OCI-LY7 (cell line): ENCODE results near the gene NCBP1. TPM values are rescaled to one million over a fixed set of nuclear protein-coding genes. Genes with fewer than 3 reads are reported as not detected.

Experiments
- BruUV-seq: library from RNA; stranded (reverse); fragments of 400-500 nt; replicated peaks from 2 replicates; lab custom pipeline; 2021; lab: Mats Ljungman, UMichigan
- CTCF ChIA-PET: fragments of 300-600 bp; sonication (Branson Sonifier 250); formaldehyde crosslinking; loops from one replicate; lab custom pipeline; 2022; ENCODE audit warnings: antibody characterized with exemption; ENCODE audit not compliant: unreplicated experiment; lab: Charles Lee
- POLR2A ChIA-PET: fragments of 300-600 bp; sonication (Branson Sonifier 250); formaldehyde crosslinking; loops from one replicate; lab custom pipeline; 2022; ENCODE audit warnings: antibody characterized with exemption; lab: Charles Lee
- DNase-seq: peaks from one replicate; pipeline ENCODE4 v3.0.0-alpha.2; 2015; ENCODE audit warnings: low spot score
- H2AFZ ChIP-seq: fragments of 200-600 bp; sonication (generic), shearing (Covaris generic); 2 replicates; pipeline ENCODE4 v1.6.1; 2014; ENCODE audit warnings: mild to moderate bottlenecking, antibody characterized with exemption, low read length, moderate library complexity
- H3K27ac ChIP-seq: fragments of 200-600 bp; sonication (generic); 2 replicates; pipeline ENCODE4 v1.5.1; 2014; ENCODE audit warnings: mixed run types, low read depth, mild to moderate bottlenecking, moderate library complexity, low read length, inconsistent platforms; ENCODE audit not compliant: poor library complexity, severe bottlenecking
- H3K36me3 ChIP-seq: fragments of 200-600 bp; sonication (generic); 2 replicates; pipeline ENCODE4 v1.6.1; 2014; ENCODE audit warnings: mild to moderate bottlenecking, antibody characterized with exemption, low read length, moderate library complexity, mixed read lengths; ENCODE audit not compliant: insufficient read depth
- H3K4me1 ChIP-seq: fragments of 200-600 bp; sonication (generic); 2 replicates; pipeline ENCODE4 v1.5.1; 2014; ENCODE audit warnings: mild to moderate bottlenecking, low read length; ENCODE audit not compliant: insufficient read depth, poor library complexity, severe bottlenecking
- H3K4me2 ChIP-seq: fragments of 200-600 bp; sonication (generic); 2 replicates; pipeline ENCODE4 v1.6.1; 2014; ENCODE audit warnings: mild to moderate bottlenecking, low read length
- H3K4me3 ChIP-seq: fragments of 200-600 bp; sonication (generic); 2 replicates; pipeline ENCODE4 v1.5.1; 2014; ENCODE audit warnings: mild to moderate bottlenecking, low read depth, low read length; ENCODE audit not compliant: poor library complexity, severe bottlenecking
- H3K79me2 ChIP-seq: fragments of 200-600 bp; sonication (generic); 2 replicates; pipeline ENCODE4 v1.6.1; 2016; ENCODE audit warnings: low read depth, mild to moderate bottlenecking, low read length, moderate library complexity, mixed read lengths; ENCODE audit not compliant: insufficient read depth
- H3K9me2 ChIP-seq: fragments of 200-600 bp; sonication (generic); 2 replicates; pipeline ENCODE4 v1.6.1; 2016; ENCODE audit warnings: mild to moderate bottlenecking, low read length, mixed read lengths; ENCODE audit not compliant: insufficient read depth
- H3K9me3 ChIP-seq: fragments of 200-600 bp; sonication (generic); 2 replicates; pipeline ENCODE4 v1.6.1; 2014; ENCODE audit warnings: mild to moderate bottlenecking, mixed run types, low read length, mixed read lengths
- H4K20me1 ChIP-seq: fragments of 200-600 bp; sonication (generic); 2 replicates; pipeline ENCODE4 v1.6.1; 2014; ENCODE audit warnings: mild to moderate bottlenecking, antibody characterized with exemption, low read length, moderate library complexity, mixed read lengths; ENCODE audit not compliant: insufficient read depth
- EZH2phosphoT487 ChIP-seq: fragments of 200-600 bp; sonication (generic); IDR thresholded peaks from 2 replicates; pipeline ENCODE4 v1.6.1; 2018; ENCODE audit warnings: low read depth, borderline replicate concordance, mild to moderate bottlenecking, mixed run types, antibody characterized with exemption, low read length, moderate library complexity, mixed read lengths
- intact Hi-C: fragments of 100-400 bp; cut with micrococcal nuclease; formaldehyde crosslinking; loops from one replicate; pipeline ENCODE4 v1.10.0; 2022; ENCODE audit not compliant: unreplicated experiment
- total RNA-seq, 2 experiments: library from RNA; depleted of rRNA in 1 of 2; stranded (reverse); fragments of >200 nt in 1 of 2; shearing (Covaris generic) in 1 of 2; gene quantifications; 2 replicates each; pipeline ENCODE4 v1.2.3, GENCODE V29; 2014 to 2022
- TF ChIP-seq, protein P1 (sequence below): fragments of 200-600 bp; sonication (generic); conservative IDR thresholded peaks from 2 replicates; pipeline ENCODE4 v1.5.1; 2014; ENCODE audit warnings: mild to moderate bottlenecking, antibody characterized with exemption, low read length, moderate library complexity, mixed read lengths

Gene NCBP1
- total RNA-seq, 2 experiments from 2014 or later = 37.8 to 54.7 TPM

DNA sequence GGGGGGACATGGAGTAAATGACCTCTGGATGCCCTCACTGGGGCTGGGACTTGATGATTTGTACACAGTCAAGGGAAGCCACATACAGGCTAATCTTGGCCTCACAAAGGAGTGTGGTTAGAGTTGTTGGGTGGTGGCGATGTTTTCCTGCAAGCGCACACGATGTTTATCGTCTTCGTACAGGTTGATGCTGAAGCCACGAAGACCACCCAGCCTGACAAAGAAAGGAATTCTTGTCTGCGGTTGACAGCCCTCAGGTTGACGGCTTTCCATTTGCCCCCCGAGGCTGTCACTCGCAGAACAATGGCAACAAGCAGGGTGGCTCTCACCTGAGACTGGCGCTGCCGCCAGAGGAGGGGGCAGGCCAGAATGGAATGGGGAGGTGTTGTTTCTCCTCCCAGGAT lies 77.6 kb downstream of the NCBP1 start:
- no peaks in the 10 kb centered on the region for H3K79me2 ChIP-seq
- TF ChIP-seq, protein P1, sequence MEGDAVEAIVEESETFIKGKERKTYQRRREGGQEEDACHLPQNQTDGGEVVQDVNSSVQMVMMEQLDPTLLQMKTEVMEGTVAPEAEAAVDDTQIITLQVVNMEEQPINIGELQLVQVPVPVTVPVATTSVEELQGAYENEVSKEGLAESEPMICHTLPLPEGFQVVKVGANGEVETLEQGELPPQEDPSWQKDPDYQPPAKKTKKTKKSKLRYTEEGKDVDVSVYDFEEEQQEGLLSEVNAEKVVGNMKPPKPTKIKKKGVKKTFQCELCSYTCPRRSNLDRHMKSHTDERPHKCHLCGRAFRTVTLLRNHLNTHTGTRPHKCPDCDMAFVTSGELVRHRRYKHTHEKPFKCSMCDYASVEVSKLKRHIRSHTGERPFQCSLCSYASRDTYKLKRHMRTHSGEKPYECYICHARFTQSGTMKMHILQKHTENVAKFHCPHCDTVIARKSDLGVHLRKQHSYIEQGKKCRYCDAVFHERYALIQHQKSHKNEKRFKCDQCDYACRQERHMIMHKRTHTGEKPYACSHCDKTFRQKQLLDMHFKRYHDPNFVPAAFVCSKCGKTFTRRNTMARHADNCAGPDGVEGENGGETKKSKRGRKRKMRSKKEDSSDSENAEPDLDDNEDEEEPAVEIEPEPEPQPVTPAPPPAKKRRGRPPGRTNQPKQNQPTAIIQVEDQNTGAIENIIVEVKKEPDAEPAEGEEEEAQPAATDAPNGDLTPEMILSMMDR = no peak
- no peak for TF ChIP-seq EZH2phosphoT487
- no peaks in the 10 kb centered on the region for H3K36me3 ChIP-seq
- H3K27ac ChIP-seq = no peak overlapping the region
- H2AFZ ChIP-seq = no peak overlapping the region
- H3K4me1 ChIP-seq = no peaks in the 10 kb centered on the region
- no peak for DNase-seq
- no peaks in the 10 kb centered on the region for H4K20me1 ChIP-seq
- no peak overlapping the region for H3K4me2 ChIP-seq
- POLR2A ChIA-PET = no interaction called here
- no peak overlapping the region for H3K4me3 ChIP-seq
- CTCF ChIA-PET = no interaction called here
- H3K9me2 ChIP-seq = no peaks in the 10 kb centered on the region
- no TSS peak for BruUV-seq
- intact Hi-C loops = no loop called here
- no peaks in the 10 kb centered on the region for H3K9me3 ChIP-seq

DNA sequence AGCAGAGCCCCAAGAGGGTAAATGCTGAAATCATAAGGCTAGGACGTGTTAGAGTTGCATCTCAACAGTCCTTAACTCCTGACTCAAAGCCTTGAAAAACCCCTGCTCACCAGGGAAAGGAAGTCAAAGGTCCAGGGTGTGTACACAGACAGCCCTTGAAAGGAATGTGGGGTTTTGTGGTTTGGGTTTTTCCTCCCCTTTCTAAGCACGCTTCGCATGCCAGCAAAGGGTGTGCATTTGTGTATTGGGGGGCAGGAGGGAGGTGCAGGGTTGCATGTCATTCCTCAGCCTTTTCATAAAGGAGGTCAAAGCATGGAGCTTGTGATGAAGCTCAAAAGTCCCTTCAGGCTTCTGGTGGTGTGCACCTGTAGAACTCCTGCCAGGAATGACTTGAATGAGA lies 80.8 kb downstream of the NCBP1 start:
- H3K9me3 ChIP-seq = no peaks in the 10 kb centered on the region
- no peak overlapping the region for H3K4me3 ChIP-seq
- no peak overlapping the region for H3K27ac ChIP-seq
- DNase-seq = no peak
- H3K36me3 ChIP-seq = no peaks in the 10 kb centered on the region
- H3K4me2 ChIP-seq = no peak overlapping the region
- no peaks in the 10 kb centered on the region for H3K9me2 ChIP-seq
- CTCF ChIA-PET = no interaction called here
- no peaks in the 10 kb centered on the region for H3K79me2 ChIP-seq
- no TSS peak for BruUV-seq
- H3K4me1 ChIP-seq = no peaks in the 10 kb centered on the region
- POLR2A ChIA-PET = no interaction called here
- H4K20me1 ChIP-seq = no peaks in the 10 kb centered on the region
- no peak overlapping the region for H2AFZ ChIP-seq
- intact Hi-C loops = no loop called here
- no peak for TF ChIP-seq EZH2phosphoT487
- TF ChIP-seq, protein P1 = no peak

DNA sequence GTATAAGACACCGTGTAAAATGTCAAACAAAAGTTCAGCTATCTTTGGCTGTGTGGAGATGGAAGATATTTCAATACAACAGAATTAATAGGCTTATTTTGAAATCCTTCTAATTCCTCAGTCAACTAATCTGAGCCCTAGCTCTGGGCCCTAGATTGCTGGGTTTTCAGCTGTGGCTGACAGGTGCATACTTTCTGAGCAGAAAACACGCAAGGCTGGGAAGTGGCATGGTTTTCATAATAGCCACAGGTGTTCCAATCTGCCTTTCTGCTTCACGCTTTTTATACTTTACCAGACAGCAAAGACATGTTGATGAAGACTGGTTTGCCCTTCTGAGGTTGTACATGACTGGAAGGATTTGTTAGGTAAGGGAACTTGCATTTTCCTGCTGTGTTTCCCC lies 84.2 kb downstream of the NCBP1 start:
- Histone ChIP-seq H3K4me1 (no peaks in the 10 kb centered on the region), H4K20me1 (no peaks in the 10 kb centered on the region), H2AFZ (no peak overlapping the region), H3K36me3 (no peaks in the 10 kb centered on the region), H3K27ac (no peak overlapping the region), H3K4me3 (no peak overlapping the region), H3K79me2 (no peaks in the 10 kb centered on the region), H3K4me2 (no peak overlapping the region), H3K9me2 (no peaks in the 10 kb centered on the region), H3K9me3 (no peaks in the 10 kb centered on the region)
- ChIA-PET POLR2A (no interaction called here), CTCF (no interaction called here)
- TF ChIP-seq, protein P1 = no peak
- TF ChIP-seq EZH2phosphoT487 = no peak
- no peak for DNase-seq
- BruUV-seq = no TSS peak
- intact Hi-C loops = no loop called here
